ENCODE results near the gene GGT6. TPM values are rescaled to one million over a fixed set of nuclear protein-coding genes. Genes with fewer than 3 reads are reported as not detected.
A peak's percentile ranks its signal among the peaks of the same experiment; 100 is the strongest.

The GGT6 gene
- total and polyA plus RNA-seq, 2 experiments from 2014 or later, result not detected

GRCh38 chr17:4513113-4514032 lies 47.0 kb downstream of the GGT6 start:
- peak; percentile 8 for TF ChIP-seq CTCF (IDR thresholded peaks at IDR 0.05; ENCODE audit: low read depth, low read length)
- DNase-seq (ENCODE audit: low read depth in 1 of 2, low spot score in 1 of 2), result peak in 1 of 2 donors; percentile 61
- H3K36me3 ChIP-seq, result no peaks in the 10 kb centered on the region
- H3K4me1 ChIP-seq (ENCODE audit: low read depth), result peaks cover 8% of the 10 kb centered on the region
- H3K4me3 ChIP-seq, result no peak overlapping the region
- H3K27ac ChIP-seq, result no peak overlapping the region
- H3K9me3 ChIP-seq (ENCODE audit: low read depth), result no peaks in the 10 kb centered on the region
- no peaks in the 10 kb centered on the region for H3K27me3 ChIP-seq

GRCh38 chr17:4512156-4513112 lies 47.9 kb downstream of the GGT6 start:
- no peak for DNase-seq (ENCODE audit: low read depth in 1 of 2, low spot score in 1 of 2)
- no peak overlapping the region for H3K27ac ChIP-seq

GRCh38 chr17:4511199-4511932 lies 49.0 kb downstream of the GGT6 start:
- H3K27me3 ChIP-seq, result no peaks in the 10 kb centered on the region
- no peak for TF ChIP-seq CTCF (IDR thresholded peaks at IDR 0.05; ENCODE audit: low read depth, low read length)
- DNase-seq (ENCODE audit: low read depth in 1 of 2, low spot score in 1 of 2), result no peak
- no peak overlapping the region for H3K4me3 ChIP-seq
- peaks cover 8% of the 10 kb centered on the region for H3K4me1 ChIP-seq (ENCODE audit: low read depth)
- H3K36me3 ChIP-seq, result no peaks in the 10 kb centered on the region
- H3K27ac ChIP-seq, result no peak overlapping the region
- no peaks in the 10 kb centered on the region for H3K9me3 ChIP-seq (ENCODE audit: low read depth)

More at GRCh38 chr17:4512156-4513112, 47.9 kb downstream of the GGT6 start:
- TF ChIP-seq CTCF (IDR thresholded peaks at IDR 0.05; ENCODE audit: low read depth, low read length), result no peak
- Histone ChIP-seq H3K9me3 (ENCODE audit: low read depth) (no peaks in the 10 kb centered on the region), H3K36me3 (no peaks in the 10 kb centered on the region), H3K27me3 (no peaks in the 10 kb centered on the region), H3K4me1 (ENCODE audit: low read depth) (peaks cover 8% of the 10 kb centered on the region), H3K4me3 (no peak overlapping the region)

GRCh38 chr17:4510618-4510941 lies 49.8 kb downstream of the GGT6 start:
- Histone ChIP-seq H3K4me3 (no peak overlapping the region), H3K4me1 (ENCODE audit: low read depth) (peaks cover 8% of the 10 kb centered on the region), H3K9me3 (ENCODE audit: low read depth) (no peaks in the 10 kb centered on the region), H3K27ac (no peak overlapping the region), H3K27me3 (no peaks in the 10 kb centered on the region), H3K36me3 (no peaks in the 10 kb centered on the region)
- no peak for DNase-seq (ENCODE audit: low read depth in 1 of 2, low spot score in 1 of 2)
- no peak for TF ChIP-seq CTCF (IDR thresholded peaks at IDR 0.05; ENCODE audit: low read depth, low read length)

Measured in cardiac muscle cell (in vitro differentiated cells and primary cell).